HG03159 (cell line): Measurements from ENCODE around the gene POU4F1.
A peak's percentile ranks its signal among the peaks of the same experiment; 100 is the strongest.
"Not testable (repeated sequence)": the region's sequence is repeated elsewhere in the genome, so short reads cannot be mapped to it uniquely, and the experiment has no call there.

Source experiments
- ATAC-seq: cut with Tn5 transposase; IDR thresholded peaks from one replicate; pipeline ENCODE4 v1.9.1; 2021; ENCODE audit warnings: mild to moderate bottlenecking, moderate library complexity; ENCODE audit not compliant: unreplicated experiment

The POU4F1 gene

GRCh38 chr13:78603240-78603957 lies at the start of gene POU4F1:
TSS of gene POU4F1 (minus strand) at chr13:78603552. CDS start at chr13:78603326, 226 bp downstream.
- peak; percentile 71 for ATAC-seq

- ATAC-seq, result no peak
Measured at GRCh38 chr13:78652651-78653050, 49.3 kb upstream of the POU4F1 start.

GRCh38 chr13:78650717-78651083 lies 47.3 kb upstream of the POU4F1 start:
- ATAC-seq, result no peak

GRCh38 chr13:78649997-78650716 lies 46.8 kb upstream of the POU4F1 start:
- no peak for ATAC-seq

- not testable (repeated sequence) for ATAC-seq
Measured at GRCh38 chr13:78647109-78647678, 43.8 kb upstream of the POU4F1 start.

- ATAC-seq, result peak; percentile 75
Measured at GRCh38 chr13:78638216-78638615, 34.9 kb upstream of the POU4F1 start.

- ATAC-seq, result no peak
Measured at GRCh38 chr13:78636495-78636894, 33.1 kb upstream of the POU4F1 start.

- ATAC-seq, result no peak
Measured at GRCh38 chr13:78632996-78633395, 29.6 kb upstream of the POU4F1 start.

GRCh38 chr13:78631077-78631476 lies 27.7 kb upstream of the POU4F1 start:
- no peak for ATAC-seq

GRCh38 chr13:78630511-78630910 lies 27.2 kb upstream of the POU4F1 start:
- no peak for ATAC-seq

- no peak for ATAC-seq
Measured at GRCh38 chr13:78625384-78625783, 22.0 kb upstream of the POU4F1 start.

- ATAC-seq, result no peak
Measured at GRCh38 chr13:78623132-78623531, 19.8 kb upstream of the POU4F1 start.

GRCh38 chr13:78620936-78621470 lies 17.7 kb upstream of the POU4F1 start:
- ATAC-seq, result peak; percentile 42

- no peak for ATAC-seq
Measured at GRCh38 chr13:78618411-78618810, 15.1 kb upstream of the POU4F1 start.

GRCh38 chr13:78611040-78611439 lies 7.7 kb upstream of the POU4F1 start:
- ATAC-seq, result no peak

- no peak for ATAC-seq
Measured at GRCh38 chr13:78610381-78610883, 7.1 kb upstream of the POU4F1 start.

- no peak for ATAC-seq
Measured at GRCh38 chr13:78609464-78610205, 6.3 kb upstream of the POU4F1 start.

- ATAC-seq, result no peak
Measured at GRCh38 chr13:78608688-78609463, 5.5 kb upstream of the POU4F1 start.

- no peak for ATAC-seq
Measured at GRCh38 chr13:78608252-78608687, 4.9 kb upstream of the POU4F1 start.
